ENCODE measurements around the gene ACBD6.

DNA sequence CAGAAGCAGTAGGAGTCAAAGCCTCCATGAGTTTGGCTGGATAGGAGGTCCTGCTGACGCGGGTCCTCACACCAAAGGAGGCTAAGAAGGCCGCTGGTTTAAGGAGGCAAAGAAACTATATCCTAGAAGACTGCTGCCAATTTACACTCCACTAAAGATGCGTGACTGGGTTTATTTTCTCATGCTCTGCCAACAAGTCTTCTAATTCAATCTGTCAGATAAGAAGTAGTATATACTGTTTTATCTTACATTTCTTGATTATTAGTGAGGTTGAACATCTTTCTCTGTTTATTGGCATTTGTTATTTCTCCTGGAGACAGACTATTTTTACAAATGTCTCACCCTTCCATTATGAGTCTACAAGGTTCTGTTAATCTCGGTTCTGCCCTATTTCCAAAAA lies 34.1 kb downstream of the ACBD6 start:
- no peak for TF ChIP-seq ZFX (IDR thresholded peaks at IDR 0.05; ENCODE audit: borderline replicate concordance)
- TF ChIP-seq, protein P1, sequence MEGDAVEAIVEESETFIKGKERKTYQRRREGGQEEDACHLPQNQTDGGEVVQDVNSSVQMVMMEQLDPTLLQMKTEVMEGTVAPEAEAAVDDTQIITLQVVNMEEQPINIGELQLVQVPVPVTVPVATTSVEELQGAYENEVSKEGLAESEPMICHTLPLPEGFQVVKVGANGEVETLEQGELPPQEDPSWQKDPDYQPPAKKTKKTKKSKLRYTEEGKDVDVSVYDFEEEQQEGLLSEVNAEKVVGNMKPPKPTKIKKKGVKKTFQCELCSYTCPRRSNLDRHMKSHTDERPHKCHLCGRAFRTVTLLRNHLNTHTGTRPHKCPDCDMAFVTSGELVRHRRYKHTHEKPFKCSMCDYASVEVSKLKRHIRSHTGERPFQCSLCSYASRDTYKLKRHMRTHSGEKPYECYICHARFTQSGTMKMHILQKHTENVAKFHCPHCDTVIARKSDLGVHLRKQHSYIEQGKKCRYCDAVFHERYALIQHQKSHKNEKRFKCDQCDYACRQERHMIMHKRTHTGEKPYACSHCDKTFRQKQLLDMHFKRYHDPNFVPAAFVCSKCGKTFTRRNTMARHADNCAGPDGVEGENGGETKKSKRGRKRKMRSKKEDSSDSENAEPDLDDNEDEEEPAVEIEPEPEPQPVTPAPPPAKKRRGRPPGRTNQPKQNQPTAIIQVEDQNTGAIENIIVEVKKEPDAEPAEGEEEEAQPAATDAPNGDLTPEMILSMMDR (IDR thresholded peaks at IDR 0.05) = no peak

Data from 22Rv1 (cell line).